ENCODE measurements around the gene GEN1.

GRCh38 chr2:17740203-17740602 lies 13.7 kb upstream of the GEN1 start:
- TF ChIP-seq, protein P1, sequence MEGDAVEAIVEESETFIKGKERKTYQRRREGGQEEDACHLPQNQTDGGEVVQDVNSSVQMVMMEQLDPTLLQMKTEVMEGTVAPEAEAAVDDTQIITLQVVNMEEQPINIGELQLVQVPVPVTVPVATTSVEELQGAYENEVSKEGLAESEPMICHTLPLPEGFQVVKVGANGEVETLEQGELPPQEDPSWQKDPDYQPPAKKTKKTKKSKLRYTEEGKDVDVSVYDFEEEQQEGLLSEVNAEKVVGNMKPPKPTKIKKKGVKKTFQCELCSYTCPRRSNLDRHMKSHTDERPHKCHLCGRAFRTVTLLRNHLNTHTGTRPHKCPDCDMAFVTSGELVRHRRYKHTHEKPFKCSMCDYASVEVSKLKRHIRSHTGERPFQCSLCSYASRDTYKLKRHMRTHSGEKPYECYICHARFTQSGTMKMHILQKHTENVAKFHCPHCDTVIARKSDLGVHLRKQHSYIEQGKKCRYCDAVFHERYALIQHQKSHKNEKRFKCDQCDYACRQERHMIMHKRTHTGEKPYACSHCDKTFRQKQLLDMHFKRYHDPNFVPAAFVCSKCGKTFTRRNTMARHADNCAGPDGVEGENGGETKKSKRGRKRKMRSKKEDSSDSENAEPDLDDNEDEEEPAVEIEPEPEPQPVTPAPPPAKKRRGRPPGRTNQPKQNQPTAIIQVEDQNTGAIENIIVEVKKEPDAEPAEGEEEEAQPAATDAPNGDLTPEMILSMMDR (IDR thresholded peaks at IDR 0.05) = no peak
- TF ChIP-seq POLR2A (IDR thresholded peaks at IDR 0.05) (no peak), POLR2AphosphoS5 (IDR thresholded peaks at IDR 0.05) (no peak)
